NCI-H1105 (cell line): ENCODE data around the gene CCSER1.
A peak's percentile ranks its signal among the peaks of the same experiment; 100 is the strongest.
"Not testable (repeated sequence)": the region's sequence is repeated elsewhere in the genome, so short reads cannot be mapped to it uniquely, and the experiment has no call there.

ENCODE experiments used
- DNase-seq: peaks from one replicate; lab custom pipeline; 2025; lab: John Stamatoyannopoulos, UW

Gene CCSER1

DNA sequence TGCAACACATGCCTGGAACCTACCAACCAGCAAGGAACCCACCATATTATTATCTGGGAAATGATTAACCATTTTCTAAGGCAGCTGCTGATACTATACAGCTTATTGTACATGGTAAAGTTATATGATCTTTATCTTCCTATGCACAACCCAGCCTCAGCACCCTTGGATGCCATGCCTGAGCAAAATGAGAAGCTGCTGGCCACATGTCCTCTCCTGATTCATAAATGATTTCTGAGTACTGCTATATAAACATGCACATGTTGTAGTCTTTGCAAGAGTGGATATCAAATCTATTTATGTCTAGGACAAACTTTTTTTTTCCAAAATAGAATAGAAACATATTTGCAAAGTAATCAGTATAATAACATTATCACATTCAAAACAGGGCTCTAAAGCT, 1043.6 kb downstream of the CCSER1 start:
- DNase-seq, result no peak

DNA sequence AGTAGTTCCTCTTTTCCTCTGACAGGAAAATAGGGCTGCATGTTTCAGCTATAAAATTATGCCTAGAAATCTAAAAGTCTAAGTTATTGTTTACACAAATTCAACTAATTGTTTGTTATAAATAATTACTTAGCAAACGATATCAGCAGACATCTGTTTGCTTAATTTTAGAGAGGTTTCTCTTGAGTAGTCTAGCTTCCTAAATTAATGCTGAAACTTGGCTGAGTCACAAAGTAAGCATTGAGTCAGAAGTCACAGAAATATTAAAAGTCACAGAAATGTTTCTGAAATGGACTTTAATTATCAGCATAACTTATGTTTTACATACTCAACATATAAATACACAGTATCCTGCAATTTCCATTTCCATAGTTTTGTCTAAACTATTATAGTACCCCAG, 1044.0 kb downstream of the CCSER1 start:
- no peak for DNase-seq

DNA sequence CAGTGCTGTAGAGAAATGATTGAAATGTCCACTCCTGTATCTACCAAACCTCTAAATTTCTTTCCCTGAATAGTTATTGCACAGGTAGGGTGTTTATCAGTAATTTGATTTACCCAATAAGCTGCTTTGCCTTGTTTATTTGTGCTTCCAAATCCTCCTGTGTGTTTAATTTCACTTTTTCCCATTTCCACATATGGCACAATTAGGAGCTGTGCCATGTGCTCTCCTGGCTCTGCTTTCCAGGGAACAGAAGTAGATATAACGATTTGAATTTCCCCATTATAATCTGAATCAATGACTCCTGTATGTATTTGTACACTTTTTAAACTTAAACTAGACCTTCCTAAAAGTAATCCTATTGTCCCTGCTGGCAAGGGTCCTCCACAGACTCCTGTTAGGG, 1057.9 kb downstream of the CCSER1 start:
- not testable (repeated sequence) for DNase-seq

DNA sequence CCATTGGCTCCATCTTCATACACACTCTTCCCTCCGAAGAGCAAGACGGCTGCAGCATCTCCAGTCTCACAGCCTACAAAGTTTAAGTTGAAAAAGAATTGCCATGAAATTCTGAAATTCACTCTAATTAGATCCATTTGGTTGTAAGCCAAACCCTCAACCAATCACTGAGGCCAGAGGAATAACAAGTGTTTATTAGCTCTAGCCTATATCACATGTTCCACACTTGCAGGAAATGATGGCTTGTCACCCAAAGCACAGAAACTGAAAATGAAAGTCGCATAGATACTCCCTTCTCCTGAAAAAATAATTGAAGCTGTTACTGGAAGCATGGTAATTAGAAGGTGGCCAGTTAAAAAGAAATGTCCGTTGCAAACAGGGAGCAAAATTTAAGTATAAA, 1071.8 kb downstream of the CCSER1 start:
- peak; percentile 9 for DNase-seq

DNA sequence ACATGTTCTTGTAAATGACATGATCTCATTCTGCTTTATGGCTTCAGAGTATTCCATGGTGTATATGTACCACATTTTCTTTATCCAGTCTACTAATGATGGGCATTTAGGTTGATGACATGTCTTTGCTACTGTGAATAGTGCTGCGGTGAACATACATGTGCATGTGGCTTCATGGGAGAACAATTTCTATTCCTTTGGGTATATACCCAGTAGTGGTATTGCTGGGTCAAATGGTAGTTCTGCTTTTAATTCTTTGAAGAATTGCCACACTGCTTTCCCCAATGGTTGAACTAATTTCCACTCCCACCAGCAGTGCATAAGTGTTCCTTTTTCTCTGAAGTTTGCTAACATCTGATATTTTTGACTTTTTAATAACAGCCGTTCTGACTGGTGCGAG, 1080.3 kb downstream of the CCSER1 start:
- no peak for DNase-seq

DNA sequence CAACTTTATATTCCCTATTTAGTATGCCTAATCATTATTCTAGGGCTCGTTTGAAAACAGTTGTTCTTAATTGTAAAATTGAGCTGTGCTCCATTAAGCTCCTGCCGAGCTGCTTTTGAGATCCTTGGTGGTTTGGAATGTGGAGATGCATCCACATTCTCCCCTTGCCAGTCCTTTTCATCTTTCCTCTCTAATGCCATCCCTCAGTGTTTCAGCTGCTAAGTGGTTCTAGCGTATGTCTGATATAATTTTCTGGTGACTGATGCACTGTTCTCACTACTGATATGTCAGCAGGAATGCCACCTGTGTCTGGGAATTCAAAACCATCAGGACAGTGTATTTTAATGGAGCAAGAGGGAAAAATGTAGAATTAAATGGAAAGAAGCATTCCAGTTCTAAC, 1085.0 kb downstream of the CCSER1 start:
- no peak for DNase-seq

DNA sequence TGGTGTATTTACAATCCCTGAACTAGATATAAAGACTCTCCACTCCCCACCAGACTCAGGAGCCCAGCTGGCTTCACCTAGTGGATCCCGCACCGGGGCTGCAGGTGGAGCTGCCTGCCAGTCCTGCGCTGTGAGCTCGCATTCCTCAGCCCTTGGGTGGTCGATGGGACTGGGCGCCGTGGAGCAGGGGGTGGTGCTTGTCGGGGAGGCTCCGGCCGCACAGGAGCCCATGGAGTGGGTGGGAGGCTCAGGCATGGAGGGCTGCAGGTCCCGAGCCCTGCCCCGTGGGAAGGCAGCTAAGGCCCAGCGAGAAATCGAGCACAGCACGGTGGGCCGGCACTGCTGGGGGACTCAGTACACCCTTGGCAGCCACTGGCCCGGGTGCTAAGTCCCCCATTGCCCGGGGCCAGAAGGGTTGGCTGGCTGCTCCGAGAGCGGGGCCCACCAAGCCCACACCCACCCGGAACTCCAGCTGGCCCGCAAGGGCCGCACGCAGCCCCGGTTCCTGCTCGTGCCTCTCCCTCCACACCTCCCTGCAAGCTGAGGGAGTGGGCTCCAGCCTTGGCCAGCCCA, 1090.7 kb downstream of the CCSER1 start:
- not testable (repeated sequence) for DNase-seq

DNA sequence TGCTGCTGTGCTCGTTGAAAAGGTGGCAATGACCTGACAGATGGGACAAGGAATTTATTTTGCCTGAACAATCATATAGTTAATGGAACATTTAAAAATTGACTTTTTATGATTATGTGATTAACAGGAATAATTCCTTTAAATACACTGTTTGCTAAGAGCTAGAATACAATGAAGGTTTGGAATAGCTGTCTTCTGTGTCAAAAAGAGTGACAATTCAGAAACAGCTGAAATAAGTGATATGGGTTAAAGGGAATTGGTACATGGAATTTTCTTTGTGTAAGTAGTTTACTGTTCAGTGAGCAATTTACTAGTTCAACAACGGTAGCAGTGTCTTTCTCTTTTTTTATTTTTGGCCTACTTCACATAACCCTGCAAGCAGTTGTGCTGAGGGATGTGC, 1093.1 kb downstream of the CCSER1 start:
- DNase-seq, result no peak

DNA sequence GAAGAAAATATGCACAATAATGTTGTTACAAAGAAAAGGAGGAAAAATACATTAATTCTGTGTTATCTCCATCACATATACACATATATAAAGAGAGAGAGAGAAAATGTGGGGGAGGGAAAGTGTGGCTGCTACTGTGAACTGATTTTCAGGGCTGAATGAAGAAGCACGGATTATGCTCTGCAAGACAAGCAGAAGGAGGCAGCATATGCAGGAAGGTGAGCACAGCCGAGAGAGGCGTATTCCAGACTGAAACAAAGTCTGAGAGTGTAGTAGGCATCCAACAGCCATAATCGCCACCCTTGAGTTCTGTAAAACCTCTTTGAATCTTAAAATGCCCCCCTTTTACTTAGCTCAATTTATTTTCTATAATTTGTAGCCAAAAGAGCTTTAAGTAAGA, 1094.8 kb downstream of the CCSER1 start:
- DNase-seq, result no peak

DNA sequence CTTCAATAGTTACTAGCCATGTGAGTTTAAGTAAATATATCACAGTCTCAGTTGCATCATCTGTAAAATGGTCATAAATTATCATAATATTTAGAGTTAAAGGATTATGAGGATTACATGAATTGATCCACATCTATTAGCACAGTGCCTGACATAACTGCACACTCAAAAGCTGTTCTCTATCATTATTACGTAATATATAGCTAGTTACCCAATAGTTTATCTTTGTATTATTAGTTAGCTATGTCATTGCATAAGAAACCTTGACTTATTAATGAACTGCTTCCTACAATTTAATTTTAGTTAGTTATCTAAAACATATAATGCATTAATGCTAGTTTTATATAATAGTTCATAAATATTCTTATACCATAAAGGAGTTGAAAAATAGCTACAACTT, 1099.7 kb downstream of the CCSER1 start:
- no peak for DNase-seq

DNA sequence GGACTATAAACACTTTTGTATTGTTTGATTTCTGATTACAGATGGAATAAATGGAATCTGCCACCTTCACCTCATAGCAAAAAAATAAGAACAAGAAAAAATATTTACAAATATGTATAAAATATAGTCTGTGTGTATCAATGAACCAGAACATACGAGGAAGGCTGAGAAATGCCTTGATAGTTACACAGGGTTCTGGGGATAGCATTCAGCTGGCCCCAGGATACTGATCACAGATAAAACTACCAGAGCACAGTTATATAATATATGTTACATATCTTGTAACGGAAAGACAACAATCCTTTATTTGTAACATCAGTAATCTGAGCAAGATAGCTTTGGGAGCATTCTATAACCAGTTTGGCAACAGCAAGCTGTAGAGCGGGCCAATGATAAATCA, 1101.5 kb downstream of the CCSER1 start:
- no peak for DNase-seq

DNA sequence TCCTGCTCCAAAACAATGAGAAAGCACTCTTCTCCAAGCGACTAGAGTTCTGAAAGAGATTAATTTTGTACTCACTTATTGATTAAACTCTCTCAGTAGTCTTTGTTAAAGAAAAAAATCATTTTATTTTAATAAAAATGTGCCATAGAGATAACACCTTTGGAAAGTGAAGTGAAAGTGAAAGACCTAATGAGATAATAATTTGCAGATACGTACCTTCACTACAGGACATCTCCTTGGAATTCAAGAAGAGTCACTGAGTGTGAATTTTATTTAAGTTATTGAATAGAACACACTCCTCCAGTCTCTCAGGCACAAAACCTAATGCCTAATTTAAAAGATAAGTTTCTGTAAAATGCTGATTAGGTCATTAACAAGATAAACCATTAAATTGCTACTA, 1106.0 kb downstream of the CCSER1 start:
- no peak for DNase-seq

DNA sequence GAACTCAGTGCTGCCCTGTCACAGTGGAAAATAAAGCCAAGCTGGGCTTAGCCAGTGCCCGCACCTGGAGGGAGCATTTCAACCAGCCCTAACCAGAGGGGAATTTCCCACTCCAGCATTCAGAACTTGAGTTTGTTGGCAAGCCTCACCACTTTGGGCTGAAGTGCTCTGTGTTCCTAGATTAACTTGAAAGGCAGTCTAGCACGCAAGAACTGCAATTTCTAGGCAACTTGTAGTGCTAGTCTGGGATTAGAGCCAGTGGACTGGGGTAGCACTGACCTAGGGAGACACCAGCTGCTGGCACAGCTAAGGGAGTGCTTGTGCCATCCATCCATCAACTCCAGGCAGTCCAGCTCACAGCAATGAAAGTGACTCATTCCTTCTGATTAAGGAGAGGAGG, 1115.9 kb downstream of the CCSER1 start:
- DNase-seq, result peak; percentile 5

DNA sequence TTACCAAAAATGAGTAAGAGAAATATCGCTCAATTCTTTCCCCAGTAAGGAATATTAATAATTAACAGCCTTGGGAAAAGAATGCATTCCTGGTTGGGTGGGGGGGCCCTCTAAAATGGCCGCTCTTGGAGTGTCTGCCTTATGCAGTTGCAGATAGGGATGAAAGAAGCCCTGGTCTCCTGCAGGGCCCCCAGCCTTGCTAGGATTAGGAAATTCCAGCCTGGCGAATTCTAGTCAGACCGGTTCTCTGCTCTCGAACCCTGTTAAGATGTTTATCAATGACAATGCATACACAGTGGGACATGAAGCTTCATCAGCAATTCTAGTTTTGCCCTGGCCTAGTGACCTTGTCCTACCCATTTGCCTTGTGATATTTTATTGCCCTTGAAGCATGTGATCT, 1128.8 kb downstream of the CCSER1 start:
- no peak for DNase-seq

DNA sequence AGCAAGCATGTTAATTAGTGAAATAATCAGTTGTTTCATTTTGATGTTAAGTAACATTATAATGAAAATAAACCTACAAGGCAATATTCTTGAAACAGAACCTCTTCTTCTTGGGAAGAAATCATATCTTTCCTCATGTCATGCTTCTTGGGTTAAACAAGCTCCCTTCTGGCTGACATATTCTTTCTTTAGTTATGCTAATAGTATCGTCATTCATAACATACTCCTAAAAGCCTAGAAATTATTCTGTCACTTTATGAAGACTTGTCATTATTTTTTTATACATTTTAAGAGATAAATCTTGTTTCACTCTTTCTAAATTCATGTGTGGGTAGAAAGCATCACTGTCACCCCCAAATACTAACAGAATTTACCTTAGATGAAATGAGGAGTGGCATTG, 1129.6 kb downstream of the CCSER1 start:
- no peak for DNase-seq

DNA sequence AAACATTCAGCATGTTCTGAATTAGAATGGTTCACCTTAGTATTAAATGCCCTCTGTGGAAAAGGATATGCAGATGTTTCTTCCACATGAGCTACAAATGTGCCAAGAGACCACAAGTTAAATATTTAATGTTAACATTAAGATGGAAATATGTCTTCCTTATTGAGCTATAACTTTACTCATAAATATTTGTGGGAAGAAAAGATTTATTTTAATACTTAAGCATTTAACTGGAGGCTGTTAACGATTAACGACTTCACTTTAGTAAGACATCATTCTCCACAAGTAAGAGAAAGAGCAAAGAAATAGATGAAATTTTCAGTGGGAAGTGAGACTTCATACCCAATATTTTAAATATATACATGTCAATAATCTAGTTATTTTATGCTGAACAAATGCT, 1130.5 kb downstream of the CCSER1 start:
- no peak for DNase-seq

DNA sequence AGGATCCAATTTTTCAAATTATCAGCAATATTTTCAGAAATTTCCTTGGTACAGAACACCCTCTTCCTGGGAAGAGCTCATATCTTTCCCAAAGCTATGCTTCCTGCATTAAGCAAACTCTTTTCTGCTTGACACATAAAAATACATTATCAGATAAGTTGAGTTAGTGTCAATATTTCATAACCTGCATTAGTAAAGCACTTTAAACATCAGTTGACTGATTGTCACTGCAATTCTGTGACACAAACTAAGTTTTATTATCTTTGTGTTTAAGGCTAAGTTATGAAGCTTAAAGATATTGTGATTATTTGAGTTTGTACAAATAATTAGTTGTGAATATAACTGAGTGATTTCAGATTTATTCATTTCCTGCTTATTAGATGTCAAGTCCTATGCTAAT, 1131.1 kb downstream of the CCSER1 start:
- DNase-seq, result no peak

DNA sequence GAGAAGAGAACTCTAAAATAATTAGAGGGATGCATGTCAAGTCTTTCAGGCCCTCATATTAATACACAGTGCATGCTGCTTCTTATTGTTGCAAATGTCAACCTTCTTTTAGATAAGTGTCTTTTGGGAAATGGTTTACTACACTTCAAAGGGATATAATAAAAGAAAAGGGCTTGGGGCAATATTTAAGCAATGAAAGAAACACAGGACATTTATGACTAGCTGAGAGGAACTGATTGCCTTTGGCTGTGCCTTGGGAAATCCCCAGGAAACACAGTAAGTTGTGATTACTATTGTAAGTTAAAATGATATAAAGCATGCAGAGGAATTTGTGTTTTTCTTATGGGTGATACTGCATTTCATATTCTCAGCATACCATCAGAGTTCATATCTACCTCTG, 1140.3 kb downstream of the CCSER1 start:
- no peak for DNase-seq

DNA sequence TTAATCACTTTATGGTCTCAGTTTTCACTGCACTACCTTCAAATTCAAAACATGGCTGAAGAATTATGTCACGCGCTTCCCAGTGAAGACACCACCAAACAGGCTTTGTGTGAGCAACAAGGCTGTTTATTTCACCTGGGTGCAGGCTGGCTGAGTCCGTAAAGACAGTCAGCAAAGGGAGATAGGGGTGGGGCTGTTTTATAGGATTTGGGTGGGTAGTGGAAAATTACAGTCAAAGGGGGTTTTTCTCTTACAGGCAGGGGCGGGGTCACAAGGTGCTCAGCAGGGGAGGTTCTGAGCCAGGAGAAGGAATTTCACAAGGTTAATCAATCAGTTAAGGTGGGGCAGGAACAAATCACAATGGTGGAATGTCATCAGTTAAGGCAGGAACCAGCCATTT, 1141.3 kb downstream of the CCSER1 start:
- DNase-seq, result not testable (repeated sequence)

DNA sequence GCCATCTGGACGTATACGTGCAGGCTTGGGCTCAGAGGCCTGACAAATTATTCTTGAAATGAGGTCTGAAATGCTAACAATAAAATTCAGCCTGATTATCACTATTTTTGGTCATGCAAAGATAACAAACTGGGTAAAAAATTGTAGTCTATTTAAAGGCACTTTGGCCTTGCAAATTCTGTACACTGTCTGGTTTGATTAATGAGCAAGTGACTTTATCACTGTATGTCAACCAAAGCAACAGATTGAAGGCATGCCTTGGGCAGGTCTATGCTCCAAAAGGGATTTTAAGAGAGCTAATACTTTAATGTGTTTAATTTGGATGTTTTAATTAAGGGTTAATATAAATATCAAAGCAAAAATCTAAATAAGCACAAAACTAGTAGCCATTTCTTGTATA, 1141.7 kb downstream of the CCSER1 start:
- DNase-seq, result no peak

DNA sequence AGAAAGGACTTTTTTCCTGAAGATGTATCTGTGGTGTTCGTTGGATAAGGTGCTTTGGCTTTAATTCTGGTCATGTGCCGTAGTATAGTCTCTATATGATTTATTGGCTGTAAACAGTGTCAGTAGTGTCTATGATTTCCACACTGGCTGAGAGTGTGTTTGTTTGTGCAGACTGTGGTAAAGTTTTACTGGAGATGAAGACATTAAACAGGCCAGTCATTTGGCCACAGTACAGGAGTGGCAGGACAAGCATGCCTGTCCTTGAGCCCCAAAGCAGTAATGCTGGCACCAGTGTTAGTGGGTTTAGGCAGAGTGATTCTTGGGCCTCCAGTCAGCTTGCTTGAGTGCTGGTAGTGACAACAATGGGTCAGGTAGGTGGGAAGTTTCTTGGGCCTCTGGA, 1152.7 kb downstream of the CCSER1 start:
- no peak for DNase-seq

DNA sequence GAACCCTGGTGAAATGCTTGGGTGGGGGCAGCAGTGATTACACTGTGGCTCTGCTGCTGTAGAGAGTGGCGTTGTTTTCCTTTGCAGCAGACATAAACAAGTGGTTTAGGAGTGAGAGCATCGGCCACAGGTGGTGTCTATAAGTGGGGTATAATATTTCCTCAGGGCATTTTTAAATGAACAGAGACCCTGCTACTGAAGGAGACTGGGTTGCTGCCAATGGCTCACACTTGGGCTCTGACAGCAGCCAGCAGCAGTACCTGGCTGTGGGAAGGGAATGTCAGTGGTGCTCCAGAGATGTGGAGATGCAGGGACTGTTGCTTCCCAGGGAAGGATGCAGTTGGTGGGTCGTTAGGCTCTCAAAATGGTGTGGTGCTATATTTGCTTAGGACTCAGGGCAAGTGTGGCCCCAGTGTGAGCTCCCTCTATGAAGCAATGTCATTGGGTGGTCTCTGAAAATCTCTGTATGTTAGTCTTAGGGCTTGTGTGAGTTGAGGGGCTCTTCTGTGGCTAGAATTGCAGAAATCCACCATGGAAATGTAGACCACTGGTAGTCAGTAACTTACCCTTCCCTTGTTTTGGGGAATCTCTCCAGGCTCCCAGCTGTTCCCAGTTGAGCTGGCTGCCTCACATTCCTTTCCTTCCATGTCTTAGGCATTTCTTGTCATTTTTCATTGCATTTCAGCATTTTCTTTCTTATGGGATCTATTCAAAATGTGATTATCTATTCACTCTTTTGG, 1153.5 kb downstream of the CCSER1 start:
- DNase-seq, result peak; percentile 18

DNA sequence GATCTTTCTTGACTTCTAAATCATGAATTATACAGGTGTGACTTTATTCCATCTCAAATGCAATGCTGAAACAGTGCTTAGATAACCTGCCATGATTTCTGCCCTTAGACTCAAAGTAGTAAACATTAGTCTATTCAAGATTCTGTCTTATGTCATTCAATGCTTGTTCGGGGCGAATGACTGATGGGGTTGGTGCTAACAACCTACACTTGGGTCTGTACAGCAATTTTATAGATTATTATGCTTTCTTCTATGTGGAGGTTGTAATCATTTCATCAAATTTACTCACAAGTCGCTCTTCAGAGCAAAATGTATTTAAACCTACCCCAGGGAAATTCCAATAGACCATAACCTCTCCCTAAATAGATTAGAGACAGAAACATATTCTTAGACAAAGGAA, 1155.0 kb downstream of the CCSER1 start:
- DNase-seq, result no peak

DNA sequence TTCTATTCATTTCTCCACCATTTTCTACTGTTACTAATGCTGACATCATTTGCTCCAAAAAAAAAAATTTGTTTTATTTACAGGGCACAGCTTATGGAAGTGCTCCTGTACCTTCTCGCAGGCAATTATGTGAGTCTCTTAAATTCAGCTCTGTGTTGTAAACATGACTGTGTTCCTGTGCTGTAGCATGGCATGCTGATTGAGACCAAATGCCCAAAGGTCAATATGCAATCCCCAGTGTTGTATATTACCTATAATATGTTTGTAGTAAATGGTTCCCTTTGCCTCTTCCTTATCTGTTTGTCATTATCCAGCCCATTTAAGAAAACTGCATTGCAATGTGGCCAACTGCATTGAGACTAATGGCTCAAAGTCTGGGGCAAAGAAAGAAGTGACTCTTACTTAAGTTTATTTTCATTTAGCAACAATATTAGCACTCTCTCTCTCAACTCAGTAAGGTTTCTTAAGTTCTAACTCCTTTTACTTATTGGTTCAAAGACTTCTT, 1156.6 kb downstream of the CCSER1 start:
- no peak for DNase-seq
